ENCODE results near the gene CBLIF. TPM values are rescaled to one million over a fixed set of nuclear protein-coding genes. Genes with fewer than 3 reads are reported as not detected.

The CBLIF gene
- total and polyA plus RNA-seq, 8 donors, result 0.24 TPM; not detected in 7

GRCh38 chr11:59807047-59807610 is 38.2 kb downstream of the CBLIF start:
- intact Hi-C loops (cut with DNase I), result no loop called here
- H3K36me3 ChIP-seq, result peaks cover 0 to 59% of the 10 kb centered on the region in 2 donors
- H3K9me3 ChIP-seq, result no peaks in the 10 kb centered on the region
- peaks cover 4 to 25% of the 10 kb centered on the region in 2 donors for H3K4me1 ChIP-seq
- H3K27me3 ChIP-seq, result no peaks in the 10 kb centered on the region
- ATAC-seq, result no peak
- no peak overlapping the region for H3K27ac ChIP-seq
- DNase-seq, result no peak
- H3K4me3 ChIP-seq, result no peak overlapping the region
- no peak for TF ChIP-seq CTCF (IDR thresholded peaks at IDR 0.05)

GRCh38 chr11:59804061-59804460 is 41.2 kb downstream of the CBLIF start:
- Histone ChIP-seq H3K4me3 (no peak overlapping the region), H3K36me3 (peaks cover 0 to 84% of the 10 kb centered on the region in 2 donors), H3K9me3 (no peaks in the 10 kb centered on the region), H3K27me3 (no peaks in the 10 kb centered on the region), H3K4me1 (peaks cover 0 to 11% of the 10 kb centered on the region in 2 donors), H3K27ac (no peak overlapping the region)
- ATAC-seq (no peak), DNase-seq (no peak)
- no peak for TF ChIP-seq CTCF (IDR thresholded peaks at IDR 0.05)
- intact Hi-C loops (cut with DNase I), result no loop called here

- Histone ChIP-seq H3K9me3 (no peaks in the 10 kb centered on the region), H3K36me3 (peaks cover 0 to 92% of the 10 kb centered on the region in 2 donors), H3K4me1 (peaks cover 0 to 7% of the 10 kb centered on the region in 2 donors), H3K27me3 (no peaks in the 10 kb centered on the region), H3K4me3 (no peak overlapping the region), H3K27ac (no peak overlapping the region)
- peak in 2 of 4 donors; percentile 42 to 59 for DNase-seq
- peak; percentile 50 to 64 for TF ChIP-seq CTCF (IDR thresholded peaks at IDR 0.05)
- intact Hi-C loops (cut with DNase I), result loop anchor here in 1 of 2 donors (2.0 kb wide), 1 partner anchor 48 kb away; the partner anchor contains the start of gene STX3
- ATAC-seq, result peak; percentile 87
These were observed 42.6 kb downstream of the CBLIF start for GRCh38 chr11:59802639-59803176.

GRCh38 chr11:59801981-59802638 is 43.2 kb downstream of the CBLIF start:
- H3K27ac ChIP-seq, result peak overlapping the region in 1 of 2 donors; percentile 3
- peaks cover 0 to 7% of the 10 kb centered on the region in 2 donors for H3K4me1 ChIP-seq
- peaks cover 0 to 92% of the 10 kb centered on the region in 2 donors for H3K36me3 ChIP-seq
- intact Hi-C loops (cut with DNase I), result loop anchor here in 1 of 2 donors (2.0 kb wide), 1 partner anchor 47 kb away; the partner anchor contains the start of gene STX3
- DNase-seq, result no peak
- TF ChIP-seq CTCF (IDR thresholded peaks at IDR 0.05), result no peak
- peak; percentile 66 for ATAC-seq
- H3K4me3 ChIP-seq, result no peak overlapping the region
- H3K9me3 ChIP-seq, result no peaks in the 10 kb centered on the region
- no peaks in the 10 kb centered on the region for H3K27me3 ChIP-seq

- Histone ChIP-seq H3K36me3 (peaks cover 0 to 92% of the 10 kb centered on the region in 2 donors), H3K9me3 (no peaks in the 10 kb centered on the region), H3K27me3 (no peaks in the 10 kb centered on the region), H3K27ac (no peak overlapping the region), H3K4me3 (no peak overlapping the region), H3K4me1 (peaks cover 0 to 7% of the 10 kb centered on the region in 2 donors)
- no peak for DNase-seq
- intact Hi-C loops (cut with DNase I), result no loop called here
- TF ChIP-seq CTCF (IDR thresholded peaks at IDR 0.05), result no peak
- no peak for ATAC-seq
These were observed 44.1 kb downstream of the CBLIF start for GRCh38 chr11:59801160-59801706.
